OCI-LY3 (cell line): ENCODE results near the gene PRX.

Experiments
- H2AFZ ChIP-seq: fragments of 200-600, 300-600 bp; shearing (Covaris generic); 2 replicates; pipeline ENCODE4 v1.6.0; 2014; ENCODE audit warnings: antibody characterized with exemption, low read depth, low read length
- H3K27ac ChIP-seq: fragments of 200-600, 300-600 bp; sonication (generic); 2 replicates; pipeline ENCODE4 v1.5.1; 2014; ENCODE audit warnings: mild to moderate bottlenecking, low read length, moderate library complexity, mixed read lengths
- H3K27me3 ChIP-seq: fragments of 200-600, 300-600 bp; sonication (generic); 2 replicates; pipeline ENCODE4 v1.6.1; 2014; ENCODE audit warnings: low read depth, low read length, mixed read lengths
- H3K36me3 ChIP-seq: fragments of 200-600, 300-600 bp; sonication (generic); replicated peaks from 2 replicates; pipeline ENCODE3; 2014; ENCODE audit warnings: low read depth, low read length, mixed read lengths
- H3K4me1 ChIP-seq: fragments of 300-600, 200-600 bp; sonication (generic); 2 replicates; pipeline ENCODE4 v1.6.1; 2014; ENCODE audit warnings: low read length, mixed read lengths
- H3K4me2 ChIP-seq: fragments of 200-600, 300-600 bp; sonication (generic); 2 replicates; pipeline ENCODE4 v1.6.1; 2014; ENCODE audit warnings: low read length, mixed read lengths
- H3K4me3 ChIP-seq: fragments of 300-600, 200-600 bp; sonication (generic); 2 replicates; pipeline ENCODE4 v1.5.1; 2014; ENCODE audit warnings: antibody characterized with exemption, mild to moderate bottlenecking, low read length, moderate library complexity
- H3K79me2 ChIP-seq: fragments of 300-600, 200-600 bp; shearing (Covaris generic); 2 replicates; pipeline ENCODE4 v1.6.1; 2014; ENCODE audit warnings: mild to moderate bottlenecking, low read length, mixed read lengths
- H3K9ac ChIP-seq: fragments of 300-600, 200-600 bp; shearing (Covaris generic); 2 replicates; pipeline ENCODE4 v1.6.0; 2014; ENCODE audit warnings: mild to moderate bottlenecking, low read length, moderate library complexity
- H3K9me3 ChIP-seq: fragments of 200-600, 300-600 bp; shearing (Covaris generic); 2 replicates; pipeline ENCODE4 v1.6.1; 2014; ENCODE audit warnings: low read length, mixed read lengths; ENCODE audit not compliant: insufficient read depth
- H4K20me1 ChIP-seq: fragments of 200-600, 300-600 bp; sonication (generic); 2 replicates; pipeline ENCODE4 v1.6.1; 2016; ENCODE audit warnings: low read length, mixed read lengths; ENCODE audit not compliant: insufficient read depth
- CTCF ChIP-seq: fragments of 200-600, 300-600 bp; sonication (generic); IDR thresholded peaks from 2 replicates; pipeline ENCODE4 v1.5.1; 2014; ENCODE audit warnings: antibody characterized with exemption, low read length, low read depth
- EZH2phosphoT487 ChIP-seq: fragments of 200-600 bp; shearing (Covaris generic); IDR thresholded peaks from 2 replicates; pipeline ENCODE4 v1.6.1; 2018; ENCODE audit warnings: antibody characterized with exemption, mixed run types, low read depth

The PRX gene

GRCh38 chr19:40367577-40368434 lies 45.4 kb downstream of the PRX start:
- Histone ChIP-seq H3K4me2 (no peak overlapping the region), H3K79me2 (no peaks in the 10 kb centered on the region), H3K27me3 (peaks cover 4% of the 10 kb centered on the region; the same call in 1 of the 2 replicates), H3K36me3 (no peaks in the 10 kb centered on the region), H3K4me1 (no peaks in the 10 kb centered on the region), H2AFZ (no peak overlapping the region), H3K4me3 (no peak overlapping the region), H4K20me1 (peaks cover 4% of the 10 kb centered on the region; the same call in 1 of the 2 replicates), H3K9me3 (no peaks in the 10 kb centered on the region), H3K9ac (no peak overlapping the region), H3K27ac (no peak overlapping the region)
- TF ChIP-seq CTCF (no peak), EZH2phosphoT487 (no peak)

GRCh38 chr19:40366697-40367561 lies 46.2 kb downstream of the PRX start:
- no peaks in the 10 kb centered on the region for H3K9me3 ChIP-seq
- no peak overlapping the region for H2AFZ ChIP-seq
- H3K9ac ChIP-seq = no peak overlapping the region
- H3K36me3 ChIP-seq = no peaks in the 10 kb centered on the region
- H3K4me2 ChIP-seq = no peak overlapping the region
- peaks cover 4% of the 10 kb centered on the region; the same call in 1 of the 2 replicates for H4K20me1 ChIP-seq
- no peaks in the 10 kb centered on the region for H3K4me1 ChIP-seq
- H3K79me2 ChIP-seq = no peaks in the 10 kb centered on the region
- no peak overlapping the region for H3K27ac ChIP-seq
- no peak overlapping the region for H3K4me3 ChIP-seq
- TF ChIP-seq EZH2phosphoT487 (no peak), CTCF (no peak)
- H3K27me3 ChIP-seq = peaks cover 11% of the 10 kb centered on the region

GRCh38 chr19:40365613-40366401 lies 47.4 kb downstream of the PRX start:
- H3K4me1 ChIP-seq = no peaks in the 10 kb centered on the region
- no peak overlapping the region for H3K4me2 ChIP-seq
- H3K27ac ChIP-seq = no peak overlapping the region
- no peaks in the 10 kb centered on the region for H3K36me3 ChIP-seq
- peaks cover 17% of the 10 kb centered on the region for H3K27me3 ChIP-seq
- H3K79me2 ChIP-seq = no peaks in the 10 kb centered on the region
- H3K9me3 ChIP-seq = no peaks in the 10 kb centered on the region
- TF ChIP-seq CTCF (no peak), EZH2phosphoT487 (no peak)
- no peak overlapping the region for H3K4me3 ChIP-seq
- H2AFZ ChIP-seq = no peak overlapping the region
- H3K9ac ChIP-seq = no peak overlapping the region
- peaks cover 3% of the 10 kb centered on the region; the same call in 1 of the 2 replicates for H4K20me1 ChIP-seq
